Epithelial cell of esophagus (primary cell): ENCODE data around the gene DAB1.

Experiments
- DNase-seq: peaks from one replicate; pipeline ENCODE4 v3.0.0; 2010; ENCODE audit warnings: low read depth
- H3K4me3 ChIP-seq: 2 replicates; pipeline ENCODE4 v1.5.1; 2011; ENCODE audit warnings: mild to moderate bottlenecking, low read length, control low read depth
- CTCF ChIP-seq: IDR thresholded peaks from 2 replicates; pipeline ENCODE4 v1.5.1; 2011; ENCODE audit warnings: low read depth, mild to moderate bottlenecking, low read length, control low read depth, inconsistent platforms; ENCODE audit not compliant: insufficient read depth; ENCODE audit errors: missing control alignments

Gene DAB1

GRCh38 chr1:57157818-57158603, 265.8 kb downstream of the DAB1 start:
- TF ChIP-seq CTCF = no peak
- no peak overlapping the region for H3K4me3 ChIP-seq
- no peak for DNase-seq

- no peak for DNase-seq
- no peak overlapping the region for H3K4me3 ChIP-seq
- TF ChIP-seq CTCF = no peak
Observed at GRCh38 chr1:57156907-57157306, 267.0 kb downstream of the DAB1 start.

- H3K4me3 ChIP-seq = no peak overlapping the region
- no peak for DNase-seq
- no peak for TF ChIP-seq CTCF
Observed at GRCh38 chr1:57146100-57146499, 277.8 kb downstream of the DAB1 start.

- no peak overlapping the region for H3K4me3 ChIP-seq
- peak; percentile 14 for DNase-seq
- no peak for TF ChIP-seq CTCF
Observed at GRCh38 chr1:57142999-57143398, 280.9 kb downstream of the DAB1 start.

- no peak for DNase-seq
- TF ChIP-seq CTCF = no peak
- H3K4me3 ChIP-seq = no peak overlapping the region
Observed at GRCh38 chr1:57142169-57142568, 281.7 kb downstream of the DAB1 start.

- TF ChIP-seq CTCF = no peak
- H3K4me3 ChIP-seq = no peak overlapping the region
- DNase-seq = no peak
Observed at GRCh38 chr1:57138432-57139078, 285.3 kb downstream of the DAB1 start.
